K562 (cell line): ENCODE results near the gene CABLES1. TPM values are rescaled to one million over a fixed set of nuclear protein-coding genes. Genes with fewer than 3 reads are reported as not detected.

Source experiments
- ATAC-seq: fragments of 200-7000 bp; cut with Tn5 transposase; 3 replicates; pipeline ENCODE4 v1.9.1; 2020; ENCODE audit warnings: moderate library complexity
- BruUV-seq: library from RNA; stranded (reverse); fragments of 400-500 nt; replicated peaks from 2 replicates; lab custom pipeline; 2021; lab: Mats Ljungman, UMichigan
- CTCF ChIA-PET: fragments of 300-600 bp; formaldehyde crosslinking; extraction: SDS; loops from one replicate; lab custom pipeline; 2021; ENCODE audit warnings: low intra/inter-chr PET ratio; lab: Yijun Ruan, JAX
- POLR2A ChIA-PET: fragments of 300-600, 350-650 bp; sonication (Branson Sonifier 250); formaldehyde crosslinking; extraction: SDS; loops from one replicate; lab custom pipeline; 2021; ENCODE audit warnings: antibody characterized with exemption, inconsistent platforms; lab: Yijun Ruan, JAX
- DNase-seq, 4 experiments: peaks; one replicate each; pipeline versions ENCODE4 v3.0.0 to v3.0.0-alpha.2; 2011 to 2018; ENCODE audit warnings: low spot score in 3 of 4, mixed read lengths in 3 of 4; ENCODE audit errors: extremely low read depth in 1 of 4
- FAIRE-seq: peaks from 2 replicates; lab custom pipeline; 2011; peaks lifted over from hg19 to GRCh38; lab: Jason Lieb, UNC
- H2AFZ ChIP-seq: 2 replicates; pipeline ENCODE4 v1.6.0; 2011; ENCODE audit warnings: low read depth, low read length, control low read depth, inconsistent platforms
- H3K27ac ChIP-seq: fragments of 200-600 bp; 3 replicates; pipeline ENCODE4 v1.8.0; 2011; ENCODE audit warnings: low read depth, mild to moderate bottlenecking, control low read depth, inconsistent platforms, low read length, moderate library complexity, mixed read lengths; ENCODE audit errors: extremely low read depth
- H3K27me3 ChIP-seq, 2 experiments: fragments of 300-600 bp in 1 of 2; 2 replicates in 1 of 2; 3 replicates in 1 of 2; pipeline versions ENCODE4 v1.6.0 to v1.8.0; 2011; ENCODE audit warnings: inconsistent platforms in 2 of 2, low read length in 2 of 2, mild to moderate bottlenecking in 1 of 2, mixed read lengths in 1 of 2, moderate library complexity in 1 of 2; ENCODE audit not compliant: control insufficient read depth in 2 of 2, insufficient read depth in 2 of 2
- H3K36me3 ChIP-seq: fragments of 300-600 bp; 3 replicates; pipeline ENCODE4 v1.8.0; 2011; ENCODE audit warnings: mild to moderate bottlenecking, low read length, inconsistent platforms; ENCODE audit not compliant: control insufficient read depth, insufficient read depth
- H3K4me1 ChIP-seq, 2 experiments: fragments of 200-600 bp in 1 of 2; replicated peaks in 1 of 2; 2 replicates in 1 of 2; 3 replicates in 1 of 2; pipeline versions ENCODE4 v1.5.1 to v1.8.0; 2011; ENCODE audit warnings: inconsistent platforms in 2 of 2, low read length in 2 of 2, mild to moderate bottlenecking in 1 of 2, mixed read lengths in 1 of 2, moderate library complexity in 1 of 2; ENCODE audit not compliant: control insufficient read depth in 2 of 2, insufficient read depth in 2 of 2
- H3K4me2 ChIP-seq: 2 replicates; pipeline ENCODE4 v1.6.1; 2011; ENCODE audit warnings: low read length, control low read depth, inconsistent platforms, mixed read lengths; ENCODE audit not compliant: insufficient read depth
- H3K4me3 ChIP-seq: fragments of 200-600 bp; sonication (generic), shearing (Covaris generic); 2 replicates; pipeline ENCODE4 v1.5.1; 2016; ENCODE audit warnings: control low read depth, inconsistent platforms
- H3K79me2 ChIP-seq: fragments of 200-600 bp; 3 replicates; pipeline ENCODE4 v1.8.0; 2011; ENCODE audit warnings: low read length, inconsistent platforms; ENCODE audit not compliant: control insufficient read depth, insufficient read depth
- H3K9ac ChIP-seq, 2 experiments: 2 replicates each; pipeline versions ENCODE4 v1.6.0 to v1.6.1; 2011; ENCODE audit warnings: low read depth in 2 of 2, low read length in 2 of 2, control low read depth in 1 of 2, inconsistent platforms in 1 of 2, mild to moderate bottlenecking in 1 of 2, mixed read lengths in 1 of 2; ENCODE audit not compliant: insufficient read depth in 1 of 2
- H3K9me1 ChIP-seq: one replicate; pipeline ENCODE4 v1.6.0; 2011; ENCODE audit warnings: inconsistent platforms, mild to moderate bottlenecking, low read length, moderate library complexity; ENCODE audit not compliant: control insufficient read depth, insufficient read depth
- H3K9me3 ChIP-seq: replicated peaks from 2 replicates; pipeline ENCODE4 v1.5.1; 2011; ENCODE audit warnings: low read depth, low read length, inconsistent platforms; ENCODE audit not compliant: control insufficient read depth, insufficient read depth
- H4K20me1 ChIP-seq: replicated peaks from 2 replicates; pipeline ENCODE4 v1.6.1; 2011; ENCODE audit warnings: low read length, inconsistent platforms, mixed read lengths; ENCODE audit not compliant: control insufficient read depth, insufficient read depth
- BCLAF1 ChIP-seq, 2 experiments: fragments of 450-650 bp in 1 of 2; IDR thresholded peaks; 2 replicates each; pipeline ENCODE4 v1.6.1; 2011 to 2017; ENCODE audit warnings: low read depth in 2 of 2, antibody characterized with exemption in 1 of 2, borderline replicate concordance in 1 of 2, low read length in 1 of 2, mild to moderate bottlenecking in 1 of 2, mixed read lengths in 1 of 2; ENCODE audit not compliant: control insufficient read depth in 1 of 2
- GABPB2 ChIP-seq: fragments of 250-450 bp; sonication (Bioruptor Pico); conservative IDR thresholded peaks from 2 replicates; pipeline ENCODE4 v1.5.1; 2021; ENCODE audit warnings: mild to moderate bottlenecking
- HDAC3 ChIP-seq: fragments of 450-650 bp; IDR thresholded peaks from 2 replicates; pipeline ENCODE4 v1.6.1; 2018; ENCODE audit warnings: borderline replicate concordance, mild to moderate bottlenecking, moderate library complexity; ENCODE audit not compliant: partially characterized antibody
- HNRNPLL ChIP-seq: fragments of 200-400 bp; formaldehyde crosslinking; IDR thresholded peaks from 2 replicates; pipeline ENCODE4 v1.6.1; 2017; ENCODE audit warnings: low read length, low read depth, mild to moderate bottlenecking; ENCODE audit not compliant: poor library complexity, severe bottlenecking
- SMARCB1 ChIP-seq: IDR thresholded peaks from 2 replicates; pipeline ENCODE4 v1.6.1; 2011; ENCODE audit warnings: improper control_type of control experiment, low read depth; ENCODE audit not compliant: insufficient read length
- U2AF2 ChIP-seq: fragments of 200-400 bp; formaldehyde crosslinking; optimal IDR thresholded peaks from 2 replicates; pipeline ENCODE3; 2017; ENCODE audit warnings: low read depth, mild to moderate bottlenecking, low read length
- USF1 ChIP-seq: sonication (generic); formaldehyde crosslinking; IDR thresholded peaks from 2 replicates; pipeline ENCODE4 v1.9.0; 2022; ENCODE audit warnings: mild to moderate bottlenecking, missing genetic modification reagents
- ZFP30 ChIP-seq: fragments of 250-450 bp; sonication (Bioruptor Pico); IDR thresholded peaks from 2 replicates; pipeline ENCODE4 v1.8.0; 2022; ENCODE audit warnings: moderate library complexity, mild to moderate bottlenecking, inconsistent platforms, borderline replicate concordance
- ZNF23 ChIP-seq: fragments of 250-450 bp; sonication (Bioruptor Pico); IDR thresholded peaks from 2 replicates; pipeline ENCODE4 v1.4.0; 2020; ENCODE audit warnings: mild to moderate bottlenecking
- ZNF232 ChIP-seq: sonication (generic); formaldehyde crosslinking; IDR thresholded peaks from 2 replicates; pipeline ENCODE4 v1.8.0; 2022; ENCODE audit warnings: mild to moderate bottlenecking, missing genetic modification reagents
- ZNF280B ChIP-seq: fragments of 250-450 bp; sonication (Bioruptor Pico); IDR thresholded peaks from 2 replicates; pipeline ENCODE4 v1.5.1; 2021; ENCODE audit warnings: mild to moderate bottlenecking
- ZNF551 ChIP-seq: fragments of 250-450 bp; sonication (Bioruptor Pico); IDR thresholded peaks from 2 replicates; pipeline ENCODE4 v1.5.0; 2021; ENCODE audit warnings: mild to moderate bottlenecking, moderate library complexity
- ZNF586 ChIP-seq: fragments of 450-650 bp; formaldehyde crosslinking; conservative IDR thresholded peaks from 2 replicates; pipeline ENCODE4 v1.4.0; 2020; ENCODE audit warnings: mild to moderate bottlenecking, moderate library complexity
- WGBS: fragments of 100-300 bp; shearing (Covaris generic); methylation state at CpG from one replicate; pipeline ENCODE4 v1.1.6; 2016; ENCODE audit warnings: low coverage, mixed read lengths; ENCODE audit not compliant: insufficient coverage; ENCODE audit errors: missing lambda C conversion rate; 5-methylcytosine and 5-hydroxymethylcytosine counted together
- in situ Hi-C: fragments of 300-500 bp; cut with MboI; formaldehyde crosslinking; loops from 4 replicates; pipeline ENCODE4 v1.15.0; 2018; ENCODE audit warnings: inconsistent platforms, mixed read lengths
- intact Hi-C: fragments of 100-400 bp; cut with micrococcal nuclease; formaldehyde crosslinking; loops from 2 replicates; pipeline ENCODE4 v1.14.2; 2022
- polyA plus RNA-seq, 8 experiments: library from polyadenylated mRNA; depleted of rRNA in 4 of 8; stranded (reverse) in 5 of 8; unstranded in 3 of 8; fragments of >200 nt; fragmentation: Nextera tagmentation in 2 of 8; fragmentation: Illumina TruSeq in 1 of 8; extraction: Ambion mirVana in 2 of 8; extraction: Trizol in 1 of 8; gene quantifications; 2 replicates each; pipeline versions ENCODE4 v1.2.1 to v1.2.3, GENCODE V29; 2011 to 2014; ENCODE audit warnings: inconsistent platforms in 1 of 8, missing spikeins in 1 of 8
- total RNA-seq, 7 experiments: library from RNA; depleted of rRNA in 6 of 7; stranded (reverse); fragments of >200 nt in 6 of 7; fragmentation: Illumina TruSeq in 2 of 7; extraction: Trizol in 2 of 7; gene quantifications; 2 replicates each; pipeline versions ENCODE4 v1.2.1 to v1.2.3, GENCODE V29; 2011 to 2021; ENCODE audit warnings: low replicate concordance in 1 of 7

Gene CABLES1
- total and polyA plus RNA-seq, 9 of the 15 experiments (the other 6 are each of a cell fraction or from before 2014, with no cell fraction given) = 0.04 to 0.10 (median 0.06) TPM; not detected in 3

GRCh38 chr18:23267447-23267776 lies 132.1 kb downstream of the CABLES1 start (continued):
- no peak for TF ChIP-seq HDAC3
- no peak for TF ChIP-seq GABPB2 (CRISPR knock-in tag)
- no peak for TF ChIP-seq SMARCB1
- no peak for TF ChIP-seq ZNF232 (CRISPR knock-in tag)

- in situ Hi-C loops (no loop called here), intact Hi-C loops (no loop called here)
- H4K20me1 ChIP-seq = no peaks in the 10 kb centered on the region
- H3K27ac ChIP-seq = no peak overlapping the region
- peaks cover 6% of the 10 kb centered on the region for H3K9me3 ChIP-seq
- DNase-seq = no peak
- H3K4me3 ChIP-seq = no peak overlapping the region
- TF ChIP-seq ZNF586 (no peak), USF1 (no peak), ZFP30 (no peak), ZNF23 (no peak), HNRNPLL (no peak), BCLAF1 (IDR thresholded peaks at IDR 0.05; ENCODE audit: borderline replicate concordance in 1 of 2, control insufficient read depth in 1 of 2, low read depth in 2 of 2, low read length in 1 of 2) (no peak), ZNF280B (CRISPR knock-in tag) (no peak), U2AF2 (no peak), ZNF551 (CRISPR knock-in tag) (no peak)
- H3K79me2 ChIP-seq = no peaks in the 10 kb centered on the region
- ATAC-seq = no peak
- no peaks in the 10 kb centered on the region for H3K36me3 ChIP-seq
- H3K27me3 ChIP-seq = no peaks in the 10 kb centered on the region; a peak in 1 of 5 replicates
- 15% methylated on average over 8 of the region's 8 CpGs for WGBS
- no peak overlapping the region for H3K4me2 ChIP-seq
- no TSS peak for BruUV-seq
- no peak overlapping the region for H3K9ac ChIP-seq
- H3K4me1 ChIP-seq = peaks cover 3 to 8% of the 10 kb centered on the region in 2 experiments
- no peak for FAIRE-seq
- no peaks in the 10 kb centered on the region for H3K9me1 ChIP-seq
- CTCF ChIA-PET = no interaction called here
- H2AFZ ChIP-seq = no peak overlapping the region
- POLR2A ChIA-PET = no interaction called here
These were observed 133.4 kb downstream of the CABLES1 start for GRCh38 chr18:23268641-23269040.
